IMR-90 (cell line): Measurements from ENCODE around the gene CAPZA2. TPM values are rescaled to one million over a fixed set of nuclear protein-coding genes. Genes with fewer than 3 reads are reported as not detected.

Source experiments
- ATAC-seq: fragments of 200-7000 bp; cut with Tn5 transposase; 2 replicates; pipeline ENCODE4 v1.9.1; 2020; ENCODE audit warnings: low read depth, mild to moderate bottlenecking, moderate library complexity
- BruUV-seq: library from RNA; stranded (reverse); fragments of 400-500 nt; replicated peaks from 2 replicates; lab custom pipeline; 2021; lab: Mats Ljungman, UMichigan
- CTCF ChIA-PET: fragments of 300-600 bp; formaldehyde crosslinking; extraction: SDS; loops from one replicate; lab custom pipeline; 2021; ENCODE audit warnings: antibody characterized with exemption; lab: Yijun Ruan, JAX
- POLR2A ChIA-PET: fragments of 300-600 bp; sonication (Branson Sonifier 250); formaldehyde crosslinking; loops from one replicate; lab custom pipeline; 2022; ENCODE audit warnings: antibody characterized with exemption; ENCODE audit not compliant: unreplicated experiment; lab: Charles Lee
- DNase-seq: peaks from one replicate; pipeline ENCODE4 v3.0.0; 2013
- H2AFZ ChIP-seq: replicated peaks from 2 replicates; pipeline ENCODE3; 2013; ENCODE audit warnings: low read length, mild to moderate bottlenecking; ENCODE audit not compliant: poor library complexity
- H2AK5ac ChIP-seq: 2 replicates; pipeline ENCODE4 v1.6.1; 2013; ENCODE audit warnings: low read depth, low read length, inconsistent platforms
- H2AK9ac ChIP-seq: replicated peaks from 2 replicates; pipeline ENCODE3; 2013; ENCODE audit warnings: mild to moderate bottlenecking, low read depth, low read length, moderate library complexity; ENCODE audit not compliant: poor library complexity
- H2BK120ac ChIP-seq: 2 replicates; pipeline ENCODE4 v1.6.1; 2013; ENCODE audit warnings: low read depth, low read length, inconsistent platforms
- H2BK15ac ChIP-seq: 3 replicates; pipeline ENCODE4 v1.6.1; 2013; ENCODE audit warnings: low read depth, low read length, inconsistent platforms
- H2BK20ac ChIP-seq: 2 replicates; pipeline ENCODE4 v1.6.1; 2013; ENCODE audit warnings: low read depth, mild to moderate bottlenecking, inconsistent platforms, low read length, moderate library complexity
- H2BK5ac ChIP-seq: 2 replicates; pipeline ENCODE4 v1.6.1; 2013; ENCODE audit warnings: mild to moderate bottlenecking, low read depth, low read length, inconsistent platforms; ENCODE audit not compliant: poor library complexity, severe bottlenecking
- H3K14ac ChIP-seq: replicated peaks from 2 replicates; pipeline ENCODE4 v1.6.1; 2013; ENCODE audit warnings: low read depth, low read length, inconsistent platforms
- H3K18ac ChIP-seq: 2 replicates; pipeline ENCODE4 v1.6.1; 2013; ENCODE audit warnings: low read depth, low read length, control low read depth
- H3K23ac ChIP-seq: 2 replicates; pipeline ENCODE4 v1.6.1; 2013; ENCODE audit warnings: low read depth, low read length, inconsistent platforms
- H3K27ac ChIP-seq: 2 replicates; pipeline ENCODE4 v1.5.1; 2013; ENCODE audit warnings: mild to moderate bottlenecking, control low read depth, low read length; ENCODE audit not compliant: insufficient read depth
- H3K27me3 ChIP-seq: 2 replicates; pipeline ENCODE4 v1.6.1; 2013; ENCODE audit warnings: low read length; ENCODE audit not compliant: control insufficient read depth, insufficient read depth
- H3K36me3 ChIP-seq: 2 replicates; pipeline ENCODE4 v1.6.1; 2013; ENCODE audit warnings: low read length, mixed read lengths; ENCODE audit not compliant: control insufficient read depth, insufficient read depth
- H3K4ac ChIP-seq: 2 replicates; pipeline ENCODE4 v1.6.1; 2013; ENCODE audit warnings: low read depth, low read length, inconsistent platforms
- H3K4me1 ChIP-seq: 2 replicates; pipeline ENCODE4 v1.6.1; 2013; ENCODE audit warnings: low read length, mixed read lengths; ENCODE audit not compliant: control insufficient read depth, insufficient read depth
- H3K4me2 ChIP-seq: 2 replicates; pipeline ENCODE4 v1.6.1; 2013; ENCODE audit warnings: low read depth, mild to moderate bottlenecking, control low read depth, low read length, moderate library complexity
- H3K4me3 ChIP-seq: 2 replicates; pipeline ENCODE4 v1.5.1; 2013; ENCODE audit warnings: low read depth, mild to moderate bottlenecking, control low read depth, low read length, moderate library complexity; ENCODE audit not compliant: insufficient read depth
- H3K56ac ChIP-seq: 2 replicates; pipeline ENCODE4 v1.6.1; 2013; ENCODE audit warnings: low read length, inconsistent platforms; ENCODE audit not compliant: insufficient read depth; ENCODE audit errors: extremely low read depth
- H3K79me1 ChIP-seq, 2 experiments: 2 replicates each; pipeline ENCODE4 v1.6.1; 2013; ENCODE audit warnings: low read length in 2 of 2, inconsistent platforms in 1 of 2, low read depth in 1 of 2
- H3K9ac ChIP-seq: 2 replicates; pipeline ENCODE4 v1.6.1; 2013; ENCODE audit warnings: low read depth, low read length, control low read depth
- H3K9me1 ChIP-seq: 2 replicates; pipeline ENCODE4 v1.6.1; 2013; ENCODE audit warnings: low read length, inconsistent platforms; ENCODE audit not compliant: insufficient read depth
- H3K9me3 ChIP-seq: 2 replicates; pipeline ENCODE4 v1.6.1; 2013; ENCODE audit warnings: low read length; ENCODE audit not compliant: control insufficient read depth, insufficient read depth
- H4K20me1 ChIP-seq: 2 replicates; pipeline ENCODE4 v1.6.1; 2013; ENCODE audit warnings: low read length, inconsistent platforms; ENCODE audit not compliant: insufficient read depth
- H4K5ac ChIP-seq: 2 replicates; pipeline ENCODE4 v1.6.1; 2013; ENCODE audit warnings: mild to moderate bottlenecking, low read depth, low read length, control low read depth
- H4K8ac ChIP-seq, 2 experiments: 2 replicates each; pipeline ENCODE4 v1.6.1; 2013; ENCODE audit warnings: low read depth in 2 of 2, low read length in 2 of 2, control low read depth in 1 of 2, inconsistent platforms in 1 of 2
- H4K91ac ChIP-seq: 2 replicates; pipeline ENCODE4 v1.6.1; 2013; ENCODE audit warnings: low read depth, low read length, inconsistent platforms; ENCODE audit not compliant: insufficient read depth
- CEBPB ChIP-seq: IDR thresholded peaks from 2 replicates; pipeline ENCODE4 v1.6.1; 2012; ENCODE audit warnings: low read depth, low read length, improper control_type of control experiment
- FOS ChIP-seq: fragments of 150-350 bp; IDR thresholded peaks from 2 replicates; pipeline ENCODE4 v1.6.1; 2016; ENCODE audit warnings: low read depth, low read length
- MAFK ChIP-seq: IDR thresholded peaks from 2 replicates; pipeline ENCODE4 v1.6.1; 2012; ENCODE audit warnings: low read depth, low read length, improper control_type of control experiment
- MAZ ChIP-seq: IDR thresholded peaks from 2 replicates; pipeline ENCODE4 v1.6.1; 2012; ENCODE audit warnings: low read depth, mild to moderate bottlenecking, low read length, improper control_type of control experiment, moderate library complexity, borderline replicate concordance
- MXI1 ChIP-seq: IDR thresholded peaks from 2 replicates; pipeline ENCODE4 v1.6.1; 2012; ENCODE audit warnings: low read depth, mild to moderate bottlenecking, low read length, moderate library complexity, borderline replicate concordance
- NFE2L2 ChIP-seq: fragments of 150-350 bp; IDR thresholded peaks from 2 replicates; pipeline ENCODE4 v1.6.1; 2016; ENCODE audit warnings: low read depth, mild to moderate bottlenecking, low read length
- POLR2A ChIP-seq: IDR thresholded peaks from 2 replicates; pipeline ENCODE4 v1.6.1; 2012; ENCODE audit warnings: mild to moderate bottlenecking, low read depth, low read length
- RCOR1 ChIP-seq: IDR thresholded peaks from 2 replicates; pipeline ENCODE4 v1.6.1; 2012; ENCODE audit warnings: mild to moderate bottlenecking, low read length, improper control_type of control experiment; ENCODE audit not compliant: insufficient replicate concordance
- RFX5 ChIP-seq: IDR thresholded peaks from 2 replicates; pipeline ENCODE4 v1.8.0; 2012; ENCODE audit warnings: low read depth, mild to moderate bottlenecking, low read length, moderate library complexity
- SMC3 ChIP-seq: fragments of 150-350 bp; IDR thresholded peaks from 2 replicates; pipeline ENCODE4 v1.6.1; 2016; ENCODE audit warnings: low read depth, mild to moderate bottlenecking, antibody characterized with exemption, low read length, moderate library complexity
- USF2 ChIP-seq: fragments of 150-350 bp; IDR thresholded peaks from 2 replicates; pipeline ENCODE4 v1.6.1; 2017; ENCODE audit warnings: mild to moderate bottlenecking, antibody characterized with exemption, low read length, low read depth
- WGBS, 2 experiments: methylation state at CpG; one replicate each; pipeline versions ENCODE4 v1.1.5 to v1.1.7; 2013; ENCODE audit warnings: missing lambda C conversion rate in 2 of 2; ENCODE audit not compliant: insufficient read length in 1 of 2; ENCODE audit errors: extremely low coverage in 2 of 2; 5-methylcytosine and 5-hydroxymethylcytosine counted together
- dilution Hi-C: fragments of 300-500 bp; cut with HindIII; formaldehyde crosslinking; loops from one replicate; pipeline ENCODE4 v1.14.3; 2018; ENCODE audit warnings: low sequenced_read_pairs; ENCODE audit not compliant: unreplicated experiment
- in situ Hi-C: fragments of 300-500 bp; cut with MboI; formaldehyde crosslinking; loops from 3 replicates; pipeline ENCODE4 v1.14.3; 2019; ENCODE audit warnings: low sequenced_read_pairs, inconsistent platforms, mixed read lengths
- intact Hi-C: fragments of 100-400 bp; cut with micrococcal nuclease; formaldehyde crosslinking; loops from 2 replicates; pipeline ENCODE4 v1.10.0; 2022
- polyA plus RNA-seq, 3 experiments: library from polyadenylated mRNA; depleted of rRNA; stranded (reverse); fragments of >200 nt; gene quantifications; 2 replicates each; pipeline ENCODE4 v1.2.3, GENCODE V29; 2012; ENCODE audit warnings: low replicate concordance in 1 of 3
- total RNA-seq: library from RNA; depleted of rRNA; stranded (reverse); fragments of >200 nt; gene quantifications from 2 replicates; pipeline ENCODE4 v1.2.3, GENCODE V29; 2012
- TF ChIP-seq, protein P1 (sequence below): fragments of 150-350 bp; IDR thresholded peaks from 2 replicates; pipeline ENCODE4 v1.6.1; 2016; ENCODE audit warnings: low read depth, mild to moderate bottlenecking, low read length, moderate library complexity, borderline replicate concordance

CAPZA2 gene
- total and polyA plus RNA-seq, 2 of the 4 experiments (the other 2 are of a cell fraction): 66.6 to 133 TPM

DNA sequence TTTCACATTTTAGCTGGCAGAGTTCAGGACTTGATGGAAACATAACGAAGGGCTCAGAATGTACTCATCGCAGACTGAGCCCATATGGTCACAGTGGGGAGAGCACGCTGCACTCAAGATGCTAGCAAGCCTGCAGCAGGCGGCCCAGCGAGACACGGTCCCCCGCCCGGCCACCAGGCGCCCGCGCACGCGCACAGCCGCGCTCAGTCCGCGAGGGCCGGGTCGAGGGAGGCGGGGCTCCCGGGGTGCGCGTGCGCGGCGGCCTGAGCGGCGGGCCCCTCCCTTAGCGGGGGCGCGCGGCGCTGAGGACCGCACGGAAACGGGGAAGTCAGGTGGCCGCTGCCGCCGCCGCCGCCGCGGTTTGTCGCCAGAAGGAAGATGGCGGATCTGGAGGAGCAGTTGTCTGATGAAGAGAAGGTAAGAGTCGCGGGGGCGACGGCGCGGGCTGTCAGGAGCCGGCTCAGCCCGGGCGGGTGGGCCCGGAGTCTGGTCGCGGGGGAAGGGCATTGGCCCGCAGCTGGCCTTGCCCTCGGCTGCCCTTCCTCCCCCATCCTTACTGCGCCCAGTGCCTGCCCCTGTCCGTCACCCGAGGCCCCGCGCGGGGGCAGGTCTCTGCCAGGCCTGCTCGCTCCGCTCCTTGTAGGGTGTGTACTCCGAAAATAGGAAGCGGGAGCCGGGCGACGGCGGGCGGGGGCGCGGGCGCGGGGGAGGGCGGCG lies at the start of gene CAPZA2 (continued):
- no peak for TF ChIP-seq CEBPB
- TF ChIP-seq MAFK: no peak
- peak; percentile 80 for TF ChIP-seq USF2

- Histone ChIP-seq H3K4me1 (no peaks in the 10 kb centered on the region), H3K14ac (no peak overlapping the region), H3K79me1 (no peaks in the 10 kb centered on the region), H3K4me3 (no peak overlapping the region), H3K27ac (no peak overlapping the region), H4K8ac (no peak overlapping the region), H3K27me3 (no peaks in the 10 kb centered on the region), H2AK5ac (no peak overlapping the region), H4K20me1 (no peaks in the 10 kb centered on the region), H2AK9ac (no peak overlapping the region), H3K4me2 (no peak overlapping the region), H3K9me3 (no peaks in the 10 kb centered on the region), H3K18ac (no peak overlapping the region), H4K5ac (no peak overlapping the region), H3K4ac (no peak overlapping the region), H3K9me1 (0 out of 2 replicates have a peak, but pooled peaks cover 2% of the 10 kb centered on the region), H3K23ac (no peak overlapping the region), H2BK20ac (no peak overlapping the region), H2AFZ (no peak overlapping the region), H2BK120ac (no peak overlapping the region), H4K91ac (no peak overlapping the region), H2BK15ac (no peak overlapping the region), H3K56ac (no peak overlapping the region), H3K9ac (no peak overlapping the region), H3K36me3 (no peaks in the 10 kb centered on the region), H2BK5ac (no peak overlapping the region)
- ATAC-seq (no peak), DNase-seq (no peak)
- POLR2A ChIA-PET: no interaction called here
- intact Hi-C loops: no loop called here
- WGBS, 2 experiments: no CpG with 5 or more reads among the region's 2 CpGs
- dilution Hi-C loops: no loop called here
- CTCF ChIA-PET: no interaction called here
- TF ChIP-seq, protein P1, sequence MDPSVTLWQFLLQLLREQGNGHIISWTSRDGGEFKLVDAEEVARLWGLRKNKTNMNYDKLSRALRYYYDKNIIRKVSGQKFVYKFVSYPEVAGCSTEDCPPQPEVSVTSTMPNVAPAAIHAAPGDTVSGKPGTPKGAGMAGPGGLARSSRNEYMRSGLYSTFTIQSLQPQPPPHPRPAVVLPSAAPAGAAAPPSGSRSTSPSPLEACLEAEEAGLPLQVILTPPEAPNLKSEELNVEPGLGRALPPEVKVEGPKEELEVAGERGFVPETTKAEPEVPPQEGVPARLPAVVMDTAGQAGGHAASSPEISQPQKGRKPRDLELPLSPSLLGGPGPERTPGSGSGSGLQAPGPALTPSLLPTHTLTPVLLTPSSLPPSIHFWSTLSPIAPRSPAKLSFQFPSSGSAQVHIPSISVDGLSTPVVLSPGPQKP: no peak
- no peak for TF ChIP-seq SMC3
- TF ChIP-seq MXI1: no peak
- no peak for TF ChIP-seq RFX5
- no peak for TF ChIP-seq NFE2L2
- TF ChIP-seq POLR2A: no peak
- TF ChIP-seq RCOR1: no peak
- TF ChIP-seq MAZ: no peak
- no peak for TF ChIP-seq FOS
- no peak for TF ChIP-seq CEBPB
- in situ Hi-C loops: loop anchor here (5.0 to 10.0 kb wide), 3 partner anchors 221 to 638 kb away; no protein-coding TSS in a partner anchor
- BruUV-seq: no TSS peak
Measured at GRCh38 chr7:116812860-116813259, 49.5 kb upstream of the CAPZA2 start.
